ENCODE measurements around the gene ITGA1.

DNA sequence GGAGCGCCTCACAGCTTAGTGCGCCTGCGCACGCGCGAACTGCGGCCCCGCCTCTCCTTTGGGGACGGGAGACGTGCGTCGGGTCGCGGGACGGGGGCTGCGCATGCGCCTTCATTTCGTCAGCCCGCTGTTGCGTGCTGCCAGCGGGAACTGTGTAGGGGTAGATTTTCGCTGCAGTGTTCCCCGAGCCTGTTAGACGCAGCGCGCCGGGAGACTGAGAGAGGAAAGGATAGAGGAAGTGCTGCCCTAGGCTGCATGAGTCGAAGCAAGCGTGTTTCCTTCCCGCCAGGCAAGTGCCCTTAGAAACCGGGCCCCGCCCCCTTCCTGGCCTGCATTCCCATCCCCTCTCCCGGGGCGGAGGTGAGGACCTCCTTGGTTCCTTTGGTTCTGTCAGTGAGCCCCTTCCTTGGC, 12.3 kb downstream of the ITGA1 start:
- TF ChIP-seq, protein P1, sequence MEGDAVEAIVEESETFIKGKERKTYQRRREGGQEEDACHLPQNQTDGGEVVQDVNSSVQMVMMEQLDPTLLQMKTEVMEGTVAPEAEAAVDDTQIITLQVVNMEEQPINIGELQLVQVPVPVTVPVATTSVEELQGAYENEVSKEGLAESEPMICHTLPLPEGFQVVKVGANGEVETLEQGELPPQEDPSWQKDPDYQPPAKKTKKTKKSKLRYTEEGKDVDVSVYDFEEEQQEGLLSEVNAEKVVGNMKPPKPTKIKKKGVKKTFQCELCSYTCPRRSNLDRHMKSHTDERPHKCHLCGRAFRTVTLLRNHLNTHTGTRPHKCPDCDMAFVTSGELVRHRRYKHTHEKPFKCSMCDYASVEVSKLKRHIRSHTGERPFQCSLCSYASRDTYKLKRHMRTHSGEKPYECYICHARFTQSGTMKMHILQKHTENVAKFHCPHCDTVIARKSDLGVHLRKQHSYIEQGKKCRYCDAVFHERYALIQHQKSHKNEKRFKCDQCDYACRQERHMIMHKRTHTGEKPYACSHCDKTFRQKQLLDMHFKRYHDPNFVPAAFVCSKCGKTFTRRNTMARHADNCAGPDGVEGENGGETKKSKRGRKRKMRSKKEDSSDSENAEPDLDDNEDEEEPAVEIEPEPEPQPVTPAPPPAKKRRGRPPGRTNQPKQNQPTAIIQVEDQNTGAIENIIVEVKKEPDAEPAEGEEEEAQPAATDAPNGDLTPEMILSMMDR (IDR thresholded peaks at IDR 0.05): peak in 1 of 6 experiments; percentile 27
- TF ChIP-seq POLR2A (IDR thresholded peaks at IDR 0.05): peak in 2 of 4 donors; percentile 60 to 86
